WTC11 (cell line): ENCODE measurements around the gene PPAN. TPM values are rescaled to one million over a fixed set of nuclear protein-coding genes. Genes with fewer than 3 reads are reported as not detected.

Experiments
- ATAC-seq: fragments of 200-7000 bp; cut with Tn5 transposase; 2 replicates; pipeline ENCODE4 v1.10.0; 2021; ENCODE audit warnings: mild to moderate bottlenecking, moderate library complexity
- CTCF ChIA-PET: fragments of 300-600 bp; sonication (Branson Sonifier 250); formaldehyde crosslinking; loops from one replicate; lab custom pipeline; 2021; ENCODE audit warnings: antibody characterized with exemption; lab: Charles Lee
- POLR2A ChIA-PET: fragments of 350-600 bp; sonication (Branson Sonifier 250); formaldehyde crosslinking; loops from one replicate; lab custom pipeline; 2021; ENCODE audit warnings: antibody characterized with exemption; lab: Charles Lee
- DNase-seq: peaks from one replicate; pipeline ENCODE4 v3.0.0; 2021; ENCODE audit warnings: low spot score
- H3K27ac Mint-ChIP-seq: 2 replicates; pipeline ENCODE4 v1.8.0; 2021; ENCODE audit warnings: mixed read lengths
- H3K27me3 Mint-ChIP-seq: 2 replicates; pipeline ENCODE4 v1.8.0; 2021; ENCODE audit warnings: low read depth, mild to moderate bottlenecking, moderate library complexity, mixed read lengths
- H3K36me3 Mint-ChIP-seq: 2 replicates; pipeline ENCODE4 v1.8.0; 2021; ENCODE audit warnings: mixed read lengths
- H3K4me1 Mint-ChIP-seq: 2 replicates; pipeline ENCODE4 v1.8.0; 2022; ENCODE audit warnings: mixed read lengths
- H3K4me3 Mint-ChIP-seq: 2 replicates; pipeline ENCODE4 v1.8.0; 2021; ENCODE audit warnings: mild to moderate bottlenecking, moderate library complexity, mixed read lengths
- H3K9me3 Mint-ChIP-seq: 2 replicates; pipeline ENCODE4 v1.8.0; 2021; ENCODE audit warnings: mixed read lengths
- ATF1 ChIP-seq: sonication (generic); formaldehyde crosslinking; IDR thresholded peaks from 2 replicates; pipeline ENCODE4 v1.8.1; 2023; ENCODE audit warnings: mild to moderate bottlenecking, moderate library complexity, missing genetic modification reagents
- ETV6 ChIP-seq: sonication (generic); formaldehyde crosslinking; IDR thresholded peaks from 2 replicates; pipeline ENCODE4 v1.8.1; 2022; ENCODE audit warnings: mild to moderate bottlenecking, missing genetic modification reagents
- FOXK1 ChIP-seq: sonication (generic); formaldehyde crosslinking; IDR thresholded peaks from 2 replicates; pipeline ENCODE4 v1.8.0; 2022; ENCODE audit warnings: mild to moderate bottlenecking, moderate library complexity, missing genetic modification reagents
- HMGA2 ChIP-seq: fragments of 250-450 bp; sonication (Bioruptor Pico); IDR thresholded peaks from 2 replicates; pipeline ENCODE4 v1.4.0; 2021; ENCODE audit warnings: mild to moderate bottlenecking, moderate library complexity
- KAT7 ChIP-seq: sonication (generic); formaldehyde crosslinking; IDR thresholded peaks from 2 replicates; pipeline ENCODE4 v1.8.1; 2023; ENCODE audit warnings: missing genetic modification reagents, mild to moderate bottlenecking, borderline replicate concordance
- MYBL2 ChIP-seq: sonication (generic); formaldehyde crosslinking; IDR thresholded peaks from 2 replicates; pipeline ENCODE4 v1.8.1; 2023; ENCODE audit warnings: mild to moderate bottlenecking, moderate library complexity, missing genetic modification reagents
- NFYB ChIP-seq: sonication (generic); formaldehyde crosslinking; conservative IDR thresholded peaks from 2 replicates; pipeline ENCODE4 v1.8.0; 2022; ENCODE audit warnings: low read depth, missing genetic modification reagents
- NR1H2 ChIP-seq: sonication (generic); formaldehyde crosslinking; IDR thresholded peaks from 2 replicates; pipeline ENCODE4 v1.9.0; 2021; ENCODE audit warnings: mild to moderate bottlenecking, moderate library complexity, missing genetic modification reagents
- NR3C1 ChIP-seq: sonication (generic); formaldehyde crosslinking; conservative IDR thresholded peaks from 2 replicates; pipeline ENCODE4 v1.8.1; 2023; ENCODE audit warnings: low read depth, mild to moderate bottlenecking, missing genetic modification reagents
- SOX15 ChIP-seq: fragments of 250-450 bp; sonication (Bioruptor Pico); IDR thresholded peaks from 2 replicates; pipeline ENCODE4 v1.9.0; 2021; ENCODE audit warnings: mild to moderate bottlenecking
- TCF7 ChIP-seq: sonication (generic); formaldehyde crosslinking; IDR thresholded peaks from 2 replicates; pipeline ENCODE4 v1.8.0; 2022; ENCODE audit warnings: mild to moderate bottlenecking, low read depth, missing genetic modification reagents, moderate library complexity
- TEAD4 ChIP-seq: sonication (generic); formaldehyde crosslinking; IDR thresholded peaks from 2 replicates; pipeline ENCODE4 v1.8.0; 2022; ENCODE audit warnings: mild to moderate bottlenecking, missing genetic modification reagents
- TP53 ChIP-seq: sonication (generic); formaldehyde crosslinking; IDR thresholded peaks from 2 replicates; pipeline ENCODE4 v1.8.1; 2023; ENCODE audit warnings: mild to moderate bottlenecking, missing genetic modification reagents
- ZBTB21 ChIP-seq: sonication (generic); formaldehyde crosslinking; IDR thresholded peaks from 2 replicates; pipeline ENCODE4 v1.8.1; 2023; ENCODE audit warnings: mild to moderate bottlenecking, missing genetic modification reagents, borderline replicate concordance
- ZNF423 ChIP-seq: fragments of 250-450 bp; sonication (Bioruptor Pico); IDR thresholded peaks from 2 replicates; pipeline ENCODE4 v2.1.2; 2022; ENCODE audit warnings: mild to moderate bottlenecking, moderate library complexity
- total RNA-seq: library from RNA; stranded (reverse); gene quantifications from 3 replicates; pipeline ENCODE4 v1.2.3, GENCODE V29; 2021
- TF ChIP-seq, protein P1 (sequence below): sonication (generic); formaldehyde crosslinking; IDR thresholded peaks from 2 replicates; pipeline ENCODE4 v1.8.1; 2022; ENCODE audit warnings: low read depth, missing genetic modification reagents, borderline replicate concordance
- TF ChIP-seq, protein P2 (sequence below): sonication (generic); formaldehyde crosslinking; conservative IDR thresholded peaks from 2 replicates; pipeline ENCODE4 v1.8.1; 2023; ENCODE audit warnings: mild to moderate bottlenecking, low read depth, missing genetic modification reagents, moderate library complexity
- TF ChIP-seq, protein P3 (sequence below): sonication (generic); formaldehyde crosslinking; IDR thresholded peaks from 2 replicates; pipeline ENCODE4 v1.8.1; 2023; ENCODE audit warnings: mild to moderate bottlenecking, moderate library complexity, missing genetic modification reagents
- TF ChIP-seq, protein P4 (sequence below): sonication (generic); formaldehyde crosslinking; IDR thresholded peaks from 2 replicates; pipeline ENCODE4 v1.8.0; 2022; ENCODE audit warnings: mild to moderate bottlenecking, missing genetic modification reagents
- TF ChIP-seq, protein P5 (sequence below): sonication (generic); formaldehyde crosslinking; IDR thresholded peaks from 2 replicates; pipeline ENCODE4 v1.8.1; 2022; ENCODE audit warnings: missing genetic modification reagents, borderline replicate concordance
- TF ChIP-seq, protein P6 (sequence below): sonication (generic); formaldehyde crosslinking; IDR thresholded peaks from 2 replicates; pipeline ENCODE4 v1.8.1; 2023; ENCODE audit warnings: mild to moderate bottlenecking, missing genetic modification reagents
- TF ChIP-seq, protein P7 (sequence below): sonication (generic); formaldehyde crosslinking; IDR thresholded peaks from 2 replicates; pipeline ENCODE4 v1.8.1; 2023; ENCODE audit warnings: mild to moderate bottlenecking, missing genetic modification reagents

The PPAN gene
- total RNA-seq, 1 experiment from 2014 or later: 83.7 TPM

DNA sequence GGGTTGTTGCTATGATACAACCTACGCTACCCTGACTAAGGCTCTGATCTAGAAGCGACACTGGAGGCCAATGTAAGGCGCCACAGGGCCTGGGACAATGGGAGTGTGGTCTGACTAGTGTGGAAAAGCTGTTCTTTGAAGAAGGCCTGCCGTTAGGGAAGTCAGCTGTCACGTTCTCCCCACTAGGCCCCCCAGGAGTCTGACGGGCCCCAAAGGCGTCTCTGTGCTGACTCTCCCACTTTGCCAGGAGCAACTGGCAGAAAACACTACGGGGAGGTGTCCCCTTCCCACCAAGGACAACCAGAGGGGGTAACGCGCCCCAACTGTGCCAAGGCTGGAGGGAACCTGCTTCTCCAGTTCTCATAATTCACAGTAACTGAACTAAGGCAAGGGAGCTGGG lies 38.9 kb downstream of the PPAN start:
- no peak overlapping the region for H3K4me3 Mint-ChIP-seq
- peaks cover 70% of the 10 kb centered on the region for H3K36me3 Mint-ChIP-seq
- POLR2A ChIA-PET: no interaction called here
- TF ChIP-seq ETV6 (CRISPR knock-in tag): no peak
- no peak for TF ChIP-seq ATF1
- no peak for TF ChIP-seq KAT7 (CRISPR knock-in tag)
- TF ChIP-seq, protein P1, sequence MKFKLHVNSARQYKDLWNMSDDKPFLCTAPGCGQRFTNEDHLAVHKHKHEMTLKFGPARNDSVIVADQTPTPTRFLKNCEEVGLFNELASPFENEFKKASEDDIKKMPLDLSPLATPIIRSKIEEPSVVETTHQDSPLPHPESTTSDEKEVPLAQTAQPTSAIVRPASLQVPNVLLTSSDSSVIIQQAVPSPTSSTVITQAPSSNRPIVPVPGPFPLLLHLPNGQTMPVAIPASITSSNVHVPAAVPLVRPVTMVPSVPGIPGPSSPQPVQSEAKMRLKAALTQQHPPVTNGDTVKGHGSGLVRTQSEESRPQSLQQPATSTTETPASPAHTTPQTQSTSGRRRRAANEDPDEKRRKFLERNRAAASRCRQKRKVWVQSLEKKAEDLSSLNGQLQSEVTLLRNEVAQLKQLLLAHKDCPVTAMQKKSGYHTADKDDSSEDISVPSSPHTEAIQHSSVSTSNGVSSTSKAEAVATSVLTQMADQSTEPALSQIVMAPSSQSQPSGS (CRISPR knock-in tag): no peak
- TF ChIP-seq, protein P2, sequence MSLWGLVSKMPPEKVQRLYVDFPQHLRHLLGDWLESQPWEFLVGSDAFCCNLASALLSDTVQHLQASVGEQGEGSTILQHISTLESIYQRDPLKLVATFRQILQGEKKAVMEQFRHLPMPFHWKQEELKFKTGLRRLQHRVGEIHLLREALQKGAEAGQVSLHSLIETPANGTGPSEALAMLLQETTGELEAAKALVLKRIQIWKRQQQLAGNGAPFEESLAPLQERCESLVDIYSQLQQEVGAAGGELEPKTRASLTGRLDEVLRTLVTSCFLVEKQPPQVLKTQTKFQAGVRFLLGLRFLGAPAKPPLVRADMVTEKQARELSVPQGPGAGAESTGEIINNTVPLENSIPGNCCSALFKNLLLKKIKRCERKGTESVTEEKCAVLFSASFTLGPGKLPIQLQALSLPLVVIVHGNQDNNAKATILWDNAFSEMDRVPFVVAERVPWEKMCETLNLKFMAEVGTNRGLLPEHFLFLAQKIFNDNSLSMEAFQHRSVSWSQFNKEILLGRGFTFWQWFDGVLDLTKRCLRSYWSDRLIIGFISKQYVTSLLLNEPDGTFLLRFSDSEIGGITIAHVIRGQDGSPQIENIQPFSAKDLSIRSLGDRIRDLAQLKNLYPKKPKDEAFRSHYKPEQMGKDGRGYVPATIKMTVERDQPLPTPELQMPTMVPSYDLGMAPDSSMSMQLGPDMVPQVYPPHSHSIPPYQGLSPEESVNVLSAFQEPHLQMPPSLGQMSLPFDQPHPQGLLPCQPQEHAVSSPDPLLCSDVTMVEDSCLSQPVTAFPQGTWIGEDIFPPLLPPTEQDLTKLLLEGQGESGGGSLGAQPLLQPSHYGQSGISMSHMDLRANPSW: no peak
- TF ChIP-seq HMGA2: no peak
- TF ChIP-seq, protein P3, sequence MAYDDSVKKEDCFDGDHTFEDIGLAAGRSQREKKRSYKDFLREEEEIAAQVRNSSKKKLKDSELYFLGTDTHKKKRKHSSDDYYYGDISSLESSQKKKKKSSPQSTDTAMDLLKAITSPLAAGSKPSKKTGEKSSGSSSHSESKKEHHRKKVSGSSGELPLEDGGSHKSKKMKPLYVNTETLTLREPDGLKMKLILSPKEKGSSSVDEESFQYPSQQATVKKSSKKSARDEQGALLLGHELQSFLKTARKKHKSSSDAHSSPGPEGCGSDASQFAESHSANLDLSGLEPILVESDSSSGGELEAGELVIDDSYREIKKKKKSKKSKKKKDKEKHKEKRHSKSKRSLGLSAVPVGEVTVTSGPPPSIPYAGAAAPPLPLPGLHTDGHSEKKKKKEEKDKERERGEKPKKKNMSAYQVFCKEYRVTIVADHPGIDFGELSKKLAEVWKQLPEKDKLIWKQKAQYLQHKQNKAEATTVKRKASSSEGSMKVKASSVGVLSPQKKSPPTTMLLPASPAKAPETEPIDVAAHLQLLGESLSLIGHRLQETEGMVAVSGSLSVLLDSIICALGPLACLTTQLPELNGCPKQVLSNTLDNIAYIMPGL: no peak
- no peak for TF ChIP-seq NR3C1 (CRISPR knock-in tag)
- no peak for TF ChIP-seq NR1H2
- no peak for TF ChIP-seq MYBL2 (CRISPR knock-in tag)
- TF ChIP-seq ZBTB21: no peak
- TF ChIP-seq, protein P4, sequence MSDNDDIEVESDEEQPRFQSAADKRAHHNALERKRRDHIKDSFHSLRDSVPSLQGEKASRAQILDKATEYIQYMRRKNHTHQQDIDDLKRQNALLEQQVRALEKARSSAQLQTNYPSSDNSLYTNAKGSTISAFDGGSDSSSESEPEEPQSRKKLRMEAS (CRISPR knock-in tag): no peak
- no peak for TF ChIP-seq TEAD4
- TF ChIP-seq, protein P5, sequence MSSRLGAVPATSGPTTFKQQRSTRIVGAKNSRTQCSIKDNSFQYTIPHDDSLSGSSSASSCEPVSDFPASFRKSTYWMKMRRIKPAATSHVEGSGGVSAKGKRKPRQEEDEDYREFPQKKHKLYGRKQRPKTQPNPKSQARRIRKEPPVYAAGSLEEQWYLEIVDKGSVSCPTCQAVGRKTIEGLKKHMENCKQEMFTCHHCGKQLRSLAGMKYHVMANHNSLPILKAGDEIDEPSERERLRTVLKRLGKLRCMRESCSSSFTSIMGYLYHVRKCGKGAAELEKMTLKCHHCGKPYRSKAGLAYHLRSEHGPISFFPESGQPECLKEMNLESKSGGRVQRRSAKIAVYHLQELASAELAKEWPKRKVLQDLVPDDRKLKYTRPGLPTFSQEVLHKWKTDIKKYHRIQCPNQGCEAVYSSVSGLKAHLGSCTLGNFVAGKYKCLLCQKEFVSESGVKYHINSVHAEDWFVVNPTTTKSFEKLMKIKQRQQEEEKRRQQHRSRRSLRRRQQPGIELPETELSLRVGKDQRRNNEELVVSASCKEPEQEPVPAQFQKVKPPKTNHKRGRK (CRISPR knock-in tag): no peak
- no peak for TF ChIP-seq NFYB (CRISPR knock-in tag)
- TF ChIP-seq FOXK1 (CRISPR knock-in tag): no peak
- TF ChIP-seq, all 79 proteins: peak for 0
- DNase-seq: no peak
- ATAC-seq: no peak
- no peaks in the 10 kb centered on the region for H3K4me1 Mint-ChIP-seq
- CTCF ChIA-PET: interaction anchor here (0.5 kb wide), 1 partner anchor 89 kb away, joined by 3 read pairs; no protein-coding TSS in a partner anchor
- no peaks in the 10 kb centered on the region for H3K9me3 Mint-ChIP-seq
- H3K27ac Mint-ChIP-seq: no peak overlapping the region
- no peaks in the 10 kb centered on the region for H3K27me3 Mint-ChIP-seq

DNA sequence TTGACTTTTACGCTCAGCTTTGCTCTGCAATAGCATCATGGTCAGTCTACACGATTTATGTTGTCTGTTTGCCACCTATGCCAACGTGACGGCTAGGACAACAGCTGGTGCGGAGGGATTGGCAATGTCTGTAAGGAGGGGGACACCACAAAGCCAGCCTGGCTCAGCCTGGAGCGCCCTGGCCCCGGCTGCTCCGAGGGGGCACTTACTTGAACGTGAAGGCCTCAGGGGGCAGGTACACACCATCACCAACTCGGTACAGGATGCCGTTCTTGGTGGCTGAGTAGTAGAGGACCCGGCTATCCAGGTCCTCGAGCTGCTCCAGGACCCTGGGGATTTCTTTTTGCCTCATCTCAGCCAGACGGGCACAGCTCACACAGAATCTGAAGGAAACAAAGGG lies 40.0 kb downstream of the PPAN start:
- DNase-seq: no peak
- Mint-ChIP-seq H3K4me1 (no peaks in the 10 kb centered on the region), H3K4me3 (no peak overlapping the region), H3K9me3 (no peaks in the 10 kb centered on the region), H3K27ac (no peak overlapping the region), H3K27me3 (no peaks in the 10 kb centered on the region), H3K36me3 (peaks cover 71% of the 10 kb centered on the region)
- ChIA-PET CTCF (no interaction called here), POLR2A (no interaction called here)
- ATAC-seq: no peak
- TF ChIP-seq SOX15 (CRISPR knock-in tag) (no peak), TCF7 (no peak), TP53 (no peak), TEAD4 (no peak), HMGA2 (no peak), ZNF423 (CRISPR knock-in tag) (no peak)
- TF ChIP-seq, protein P6, sequence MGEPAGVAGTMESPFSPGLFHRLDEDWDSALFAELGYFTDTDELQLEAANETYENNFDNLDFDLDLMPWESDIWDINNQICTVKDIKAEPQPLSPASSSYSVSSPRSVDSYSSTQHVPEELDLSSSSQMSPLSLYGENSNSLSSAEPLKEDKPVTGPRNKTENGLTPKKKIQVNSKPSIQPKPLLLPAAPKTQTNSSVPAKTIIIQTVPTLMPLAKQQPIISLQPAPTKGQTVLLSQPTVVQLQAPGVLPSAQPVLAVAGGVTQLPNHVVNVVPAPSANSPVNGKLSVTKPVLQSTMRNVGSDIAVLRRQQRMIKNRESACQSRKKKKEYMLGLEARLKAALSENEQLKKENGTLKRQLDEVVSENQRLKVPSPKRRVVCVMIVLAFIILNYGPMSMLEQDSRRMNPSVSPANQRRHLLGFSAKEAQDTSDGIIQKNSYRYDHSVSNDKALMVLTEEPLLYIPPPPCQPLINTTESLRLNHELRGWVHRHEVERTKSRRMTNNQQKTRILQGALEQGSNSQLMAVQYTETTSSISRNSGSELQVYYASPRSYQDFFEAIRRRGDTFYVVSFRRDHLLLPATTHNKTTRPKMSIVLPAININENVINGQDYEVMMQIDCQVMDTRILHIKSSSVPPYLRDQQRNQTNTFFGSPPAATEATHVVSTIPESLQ (CRISPR knock-in tag): no peak
- TF ChIP-seq, protein P7, sequence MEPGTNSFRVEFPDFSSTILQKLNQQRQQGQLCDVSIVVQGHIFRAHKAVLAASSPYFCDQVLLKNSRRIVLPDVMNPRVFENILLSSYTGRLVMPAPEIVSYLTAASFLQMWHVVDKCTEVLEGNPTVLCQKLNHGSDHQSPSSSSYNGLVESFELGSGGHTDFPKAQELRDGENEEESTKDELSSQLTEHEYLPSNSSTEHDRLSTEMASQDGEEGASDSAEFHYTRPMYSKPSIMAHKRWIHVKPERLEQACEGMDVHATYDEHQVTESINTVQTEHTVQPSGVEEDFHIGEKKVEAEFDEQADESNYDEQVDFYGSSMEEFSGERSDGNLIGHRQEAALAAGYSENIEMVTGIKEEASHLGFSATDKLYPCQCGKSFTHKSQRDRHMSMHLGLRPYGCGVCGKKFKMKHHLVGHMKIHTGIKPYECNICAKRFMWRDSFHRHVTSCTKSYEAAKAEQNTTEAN: no peak
